Thoracic aorta (tissue), 2 donors: Measurements from ENCODE around the gene ZBTB40. TPM values are rescaled to one million over a fixed set of nuclear protein-coding genes. Genes with fewer than 3 reads are reported as not detected.
A peak's percentile ranks its signal among the peaks of the same experiment; 100 is the strongest.

Experiments used
- ATAC-seq: fragments of 150-250 bp; one replicate; pipeline ENCODE4 v1.8.0; 2017; ENCODE audit warnings: low read depth; ENCODE audit not compliant: insufficient number of reproducible peaks, low FRiP score
- DNase-seq: peaks from one replicate; pipeline ENCODE4 v3.0.0-alpha.2; 2020; ENCODE audit warnings: low spot score
- H3K27ac ChIP-seq, 2 donors: fragments of 200-600 bp; sonication (generic); 1 replicate in 1 of 2; 2 replicates in 1 of 2; pipeline ENCODE4 v1.5.1; 2016; ENCODE audit warnings: mild to moderate bottlenecking in 2 of 2, moderate library complexity in 2 of 2
- H3K27me3 ChIP-seq: fragments of 200-600 bp; sonication (generic); replicated peaks from 2 replicates; pipeline ENCODE4 v1.6.0; 2016; ENCODE audit warnings: mild to moderate bottlenecking; ENCODE audit not compliant: insufficient read depth
- H3K36me3 ChIP-seq: fragments of 200-600 bp; sonication (generic); one replicate; pipeline ENCODE4 v1.5.1; 2016
- H3K4me1 ChIP-seq, 2 donors: fragments of 200-600 bp; sonication (generic); 1 replicate in 1 of 2; 2 replicates in 1 of 2; pipeline versions ENCODE4 v1.5.1 to v1.6.0; 2016; ENCODE audit warnings: low read depth in 2 of 2, mild to moderate bottlenecking in 1 of 2; ENCODE audit not compliant: control insufficient read depth in 1 of 2
- H3K4me3 ChIP-seq: fragments of 200-600 bp; sonication (generic); 2 replicates; pipeline ENCODE4 v1.5.1; 2016; ENCODE audit warnings: mild to moderate bottlenecking
- H3K9me3 ChIP-seq: fragments of 200-600 bp; sonication (generic); 2 replicates; pipeline ENCODE4 v1.5.1; 2016
- CTCF ChIP-seq: fragments of 200-600 bp; sonication (generic); IDR thresholded peaks from one replicate; pipeline ENCODE4 v1.5.1; 2019; ENCODE audit warnings: antibody characterized with exemption
- total RNA-seq, 2 donors: library from RNA; depleted of rRNA; stranded (reverse); fragments of >200 nt; gene quantifications; one replicate each; pipeline versions ENCODE4 v1.1.0 to v1.2.3, GENCODE V29; 2016

The ZBTB40 gene
- total RNA-seq, 2 donors from 2014 or later, result 30.4 to 36.4 TPM

GRCh38 chr1:22531251-22531650 is 79.6 kb downstream of the ZBTB40 start:
- no peak for TF ChIP-seq CTCF
- peaks cover 13% of the 10 kb centered on the region for H3K36me3 ChIP-seq

GRCh38 chr1:22533244-22533895 is 81.7 kb downstream of the ZBTB40 start:
- H3K4me3 ChIP-seq, result no peak overlapping the region
- peaks cover 15 to 23% of the 10 kb centered on the region in 2 donors for H3K4me1 ChIP-seq
- no peaks in the 10 kb centered on the region for H3K27me3 ChIP-seq
- H3K36me3 ChIP-seq, result no peaks in the 10 kb centered on the region
- DNase-seq, result no peak
- no peak overlapping the region for H3K27ac ChIP-seq
- ATAC-seq, result no peak
- TF ChIP-seq CTCF, result no peak
- H3K9me3 ChIP-seq, result no peaks in the 10 kb centered on the region

More at GRCh38 chr1:22531251-22531650, 79.6 kb downstream of the ZBTB40 start:
- DNase-seq, result no peak
- no peak for ATAC-seq
- Histone ChIP-seq H3K27ac (peak overlapping the region; percentile 87), H3K9me3 (no peaks in the 10 kb centered on the region), H3K27me3 (no peaks in the 10 kb centered on the region), H3K4me1 (peaks cover 15 to 23% of the 10 kb centered on the region in 2 donors), H3K4me3 (no peak overlapping the region)

- DNase-seq (no peak), ATAC-seq (no peak)
- no peaks in the 10 kb centered on the region for H3K27me3 ChIP-seq
- no peaks in the 10 kb centered on the region for H3K9me3 ChIP-seq
- TF ChIP-seq CTCF, result no peak
- no peaks in the 10 kb centered on the region for H3K36me3 ChIP-seq
- H3K4me3 ChIP-seq, result no peak overlapping the region
- no peak overlapping the region for H3K27ac ChIP-seq
- peaks cover 12 to 20% of the 10 kb centered on the region in 2 donors for H3K4me1 ChIP-seq
Measured at GRCh38 chr1:22534951-22535350, 83.3 kb downstream of the ZBTB40 start.

- H3K9me3 ChIP-seq, result no peaks in the 10 kb centered on the region
- DNase-seq (no peak), ATAC-seq (no peak)
- no peak for TF ChIP-seq CTCF
- no peaks in the 10 kb centered on the region for H3K27me3 ChIP-seq
- H3K36me3 ChIP-seq, result no peaks in the 10 kb centered on the region
- peaks cover 10 to 16% of the 10 kb centered on the region in 2 donors for H3K4me1 ChIP-seq
- H3K27ac ChIP-seq, result no peak overlapping the region
- no peak overlapping the region for H3K4me3 ChIP-seq
Measured at GRCh38 chr1:22535399-22535798, 83.7 kb downstream of the ZBTB40 start.

- no peaks in the 10 kb centered on the region for H3K27me3 ChIP-seq
- DNase-seq (no peak), ATAC-seq (no peak)
- H3K36me3 ChIP-seq, result no peaks in the 10 kb centered on the region
- H3K4me1 ChIP-seq, result peaks cover 0 to 5% of the 10 kb centered on the region in 2 donors
- no peaks in the 10 kb centered on the region for H3K9me3 ChIP-seq
- H3K4me3 ChIP-seq, result no peak overlapping the region
- H3K27ac ChIP-seq, result no peak overlapping the region
- TF ChIP-seq CTCF, result no peak
Measured at GRCh38 chr1:22536506-22536905, 84.9 kb downstream of the ZBTB40 start.
